PC-3 (cell line): Measurements from ENCODE around the gene RAI14. TPM values are rescaled to one million over a fixed set of nuclear protein-coding genes. Genes with fewer than 3 reads are reported as not detected.

Experiments used
- ATAC-seq: fragments of 200-7000 bp; cut with Tn5 transposase; 2 replicates; pipeline ENCODE4 v1.9.1; 2020; ENCODE audit warnings: mild to moderate bottlenecking, moderate library complexity
- BruUV-seq: library from RNA; stranded (reverse); fragments of 400-500 nt; replicated peaks from 2 replicates; lab custom pipeline; 2021; lab: Mats Ljungman, UMichigan
- CTCF ChIA-PET: fragments of 300-600 bp; sonication (Branson Sonifier 250); formaldehyde crosslinking; loops from one replicate; lab custom pipeline; 2022; ENCODE audit warnings: antibody characterized with exemption; lab: Charles Lee
- POLR2A ChIA-PET: fragments of 300-600 bp; sonication (Branson Sonifier 250); formaldehyde crosslinking; loops from one replicate; lab custom pipeline; 2022; ENCODE audit warnings: antibody characterized with exemption; ENCODE audit not compliant: unreplicated experiment; lab: Charles Lee
- DNase-seq: peaks from one replicate; pipeline ENCODE4 v3.0.0-alpha.2; 2015
- H2AFZ ChIP-seq: fragments of 300-600 bp; sonication (generic); 2 replicates; pipeline ENCODE4 v1.6.0; 2016; ENCODE audit warnings: antibody characterized with exemption, low read length
- H3F3A ChIP-seq: fragments of 300-600 bp; sonication (generic); one replicate; pipeline ENCODE4 v1.6.0; 2017; ENCODE audit warnings: antibody characterized with exemption, low read length, control low read depth, mild to moderate bottlenecking; ENCODE audit not compliant: unreplicated experiment
- H3K27ac ChIP-seq: fragments of 300-600 bp; sonication (generic); 2 replicates; pipeline ENCODE4 v1.5.1; 2016; ENCODE audit warnings: mild to moderate bottlenecking, low read length
- H3K27me3 ChIP-seq: fragments of 300-600 bp; sonication (generic); 2 replicates; pipeline ENCODE4 v1.6.1; 2016; ENCODE audit warnings: low read length, mixed read lengths
- H3K36me3 ChIP-seq: fragments of 300-600 bp; sonication (generic); 2 replicates; pipeline ENCODE4 v1.6.1; 2016; ENCODE audit warnings: low read depth, mixed run types, low read length, mixed read lengths
- H3K4me1 ChIP-seq: fragments of 300-600 bp; sonication (generic); 2 replicates; pipeline ENCODE4 v1.5.1; 2016; ENCODE audit warnings: low read length; ENCODE audit not compliant: insufficient read depth
- H3K4me2 ChIP-seq: fragments of 300-600 bp; sonication (generic); 2 replicates; pipeline ENCODE4 v1.6.0; 2016; ENCODE audit warnings: low read length
- H3K4me3 ChIP-seq: fragments of 300-600 bp; sonication (generic); 2 replicates; pipeline ENCODE4 v1.5.1; 2016; ENCODE audit warnings: mild to moderate bottlenecking, low read length, mixed read lengths
- H3K79me2 ChIP-seq: fragments of 300-600 bp; sonication (generic); 2 replicates; pipeline ENCODE4 v1.6.1; 2017; ENCODE audit warnings: low read length, mixed read lengths
- H3K9ac ChIP-seq: fragments of 300-600 bp; sonication (generic); 2 replicates; pipeline ENCODE4 v1.6.0; 2016; ENCODE audit warnings: mild to moderate bottlenecking, low read length
- H3K9me2 ChIP-seq: fragments of 300-600 bp; sonication (generic); replicated peaks from 2 replicates; pipeline ENCODE4 v1.6.1; 2016; ENCODE audit warnings: mixed run types, low read length, mixed read lengths
- H3K9me3 ChIP-seq: fragments of 300-600 bp; sonication (generic); 2 replicates; pipeline ENCODE4 v1.6.1; 2016; ENCODE audit warnings: low read length, mixed read lengths
- H4K20me1 ChIP-seq: fragments of 300-600 bp; sonication (generic); 2 replicates; pipeline ENCODE4 v1.6.1; 2016; ENCODE audit warnings: low read length, mixed read lengths
- EZH2 ChIP-seq: fragments of 300-600 bp; sonication (generic); IDR thresholded peaks from one replicate; pipeline ENCODE4 v1.6.1; 2017; ENCODE audit warnings: antibody characterized with exemption, mild to moderate bottlenecking, low read length; ENCODE audit not compliant: unreplicated experiment
- EZH2phosphoT487 ChIP-seq: fragments of 300-600 bp; sonication (generic); IDR thresholded peaks from 2 replicates; pipeline ENCODE4 v1.6.1; 2018; ENCODE audit warnings: mild to moderate bottlenecking, antibody characterized with exemption, low read length, borderline replicate concordance
- intact Hi-C: fragments of 100-400 bp; cut with micrococcal nuclease; formaldehyde crosslinking; loops from 2 replicates; pipeline ENCODE4 v1.9.0; 2023
- total RNA-seq: library from RNA; depleted of rRNA; stranded (reverse); fragments of >200 nt; gene quantifications from 2 replicates; pipeline ENCODE4 v1.2.3, GENCODE V29; 2014
- TF ChIP-seq, protein P1 (sequence below): fragments of 300-600 bp; sonication (generic); conservative IDR thresholded peaks from 2 replicates; pipeline ENCODE4 v1.5.1; 2017; ENCODE audit warnings: antibody characterized with exemption, low read depth, mild to moderate bottlenecking, low read length

The RAI14 gene
- total RNA-seq, 1 experiment from 2014 or later, result 73.5 TPM

DNA sequence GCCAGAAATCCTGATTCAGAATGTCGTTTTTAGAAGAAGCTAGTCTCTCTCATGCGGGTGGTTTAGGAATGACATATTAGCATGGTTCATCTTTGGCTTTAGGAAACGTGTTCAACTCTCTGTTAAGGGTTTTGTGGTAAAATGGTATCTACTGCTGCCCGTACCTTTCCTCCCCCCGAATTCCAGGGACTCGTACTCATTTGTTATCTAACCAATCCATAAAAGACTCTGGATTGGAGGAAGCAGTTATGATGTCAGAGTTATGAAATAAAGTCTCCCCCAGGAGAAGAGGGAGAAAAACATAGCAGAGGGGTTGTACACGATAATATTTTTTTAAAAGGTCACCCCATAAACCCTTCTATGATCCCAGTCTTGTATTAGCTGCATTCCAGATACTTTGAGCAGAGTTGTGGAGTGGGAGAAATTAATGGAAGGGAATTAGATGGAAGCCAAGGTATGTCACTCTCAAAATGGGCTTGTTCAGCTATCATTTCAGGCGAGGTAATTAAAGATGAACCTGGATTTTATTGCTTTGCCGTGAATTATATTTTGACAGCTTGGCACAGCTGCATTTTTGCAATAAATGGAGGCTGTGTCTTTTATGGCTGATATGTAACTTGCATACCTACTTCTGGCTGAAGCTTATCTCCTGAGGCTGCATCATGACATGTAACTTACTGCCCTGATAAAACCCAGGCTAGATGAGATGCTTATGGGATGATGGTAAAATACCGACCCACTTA, 31.3 kb downstream of the RAI14 start:
- H3K27me3 ChIP-seq, result no peaks in the 10 kb centered on the region
- POLR2A ChIA-PET, result no interaction called here
- H3K9me3 ChIP-seq, result no peaks in the 10 kb centered on the region
- H3F3A ChIP-seq, result no peaks in the 10 kb centered on the region
- intact Hi-C loops, result loop anchor here (10.0 kb wide), 1 partner anchor 163 kb away; no protein-coding TSS in a partner anchor
- no peak for TF ChIP-seq EZH2
- TF ChIP-seq, protein P1, sequence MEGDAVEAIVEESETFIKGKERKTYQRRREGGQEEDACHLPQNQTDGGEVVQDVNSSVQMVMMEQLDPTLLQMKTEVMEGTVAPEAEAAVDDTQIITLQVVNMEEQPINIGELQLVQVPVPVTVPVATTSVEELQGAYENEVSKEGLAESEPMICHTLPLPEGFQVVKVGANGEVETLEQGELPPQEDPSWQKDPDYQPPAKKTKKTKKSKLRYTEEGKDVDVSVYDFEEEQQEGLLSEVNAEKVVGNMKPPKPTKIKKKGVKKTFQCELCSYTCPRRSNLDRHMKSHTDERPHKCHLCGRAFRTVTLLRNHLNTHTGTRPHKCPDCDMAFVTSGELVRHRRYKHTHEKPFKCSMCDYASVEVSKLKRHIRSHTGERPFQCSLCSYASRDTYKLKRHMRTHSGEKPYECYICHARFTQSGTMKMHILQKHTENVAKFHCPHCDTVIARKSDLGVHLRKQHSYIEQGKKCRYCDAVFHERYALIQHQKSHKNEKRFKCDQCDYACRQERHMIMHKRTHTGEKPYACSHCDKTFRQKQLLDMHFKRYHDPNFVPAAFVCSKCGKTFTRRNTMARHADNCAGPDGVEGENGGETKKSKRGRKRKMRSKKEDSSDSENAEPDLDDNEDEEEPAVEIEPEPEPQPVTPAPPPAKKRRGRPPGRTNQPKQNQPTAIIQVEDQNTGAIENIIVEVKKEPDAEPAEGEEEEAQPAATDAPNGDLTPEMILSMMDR, result no peak
- peaks cover 48% of the 10 kb centered on the region for H3K4me1 ChIP-seq
- ATAC-seq (no peak), DNase-seq (no peak)
- CTCF ChIA-PET, result interaction anchor here (1.0 kb wide), 1 partner anchor 30 kb away, joined by 5 read pairs; no protein-coding TSS in a partner anchor
- H2AFZ ChIP-seq, result no peak overlapping the region
- peaks cover 85% of the 10 kb centered on the region for H3K79me2 ChIP-seq
- H3K9ac ChIP-seq, result 0 out of 2 replicates have a peak overlapping the region, but pooled peaks have one; percentile 4
- H3K4me3 ChIP-seq, result no peak overlapping the region
- peaks cover 29% of the 10 kb centered on the region for H3K36me3 ChIP-seq
- no peaks in the 10 kb centered on the region for H4K20me1 ChIP-seq
- H3K9me2 ChIP-seq, result no peaks in the 10 kb centered on the region
- BruUV-seq, result TSS peak; percentile 7
- H3K4me2 ChIP-seq, result peak overlapping the region; percentile 27; the same call in 1 of the 2 replicates
- peak overlapping the region; percentile 72 for H3K27ac ChIP-seq

DNA sequence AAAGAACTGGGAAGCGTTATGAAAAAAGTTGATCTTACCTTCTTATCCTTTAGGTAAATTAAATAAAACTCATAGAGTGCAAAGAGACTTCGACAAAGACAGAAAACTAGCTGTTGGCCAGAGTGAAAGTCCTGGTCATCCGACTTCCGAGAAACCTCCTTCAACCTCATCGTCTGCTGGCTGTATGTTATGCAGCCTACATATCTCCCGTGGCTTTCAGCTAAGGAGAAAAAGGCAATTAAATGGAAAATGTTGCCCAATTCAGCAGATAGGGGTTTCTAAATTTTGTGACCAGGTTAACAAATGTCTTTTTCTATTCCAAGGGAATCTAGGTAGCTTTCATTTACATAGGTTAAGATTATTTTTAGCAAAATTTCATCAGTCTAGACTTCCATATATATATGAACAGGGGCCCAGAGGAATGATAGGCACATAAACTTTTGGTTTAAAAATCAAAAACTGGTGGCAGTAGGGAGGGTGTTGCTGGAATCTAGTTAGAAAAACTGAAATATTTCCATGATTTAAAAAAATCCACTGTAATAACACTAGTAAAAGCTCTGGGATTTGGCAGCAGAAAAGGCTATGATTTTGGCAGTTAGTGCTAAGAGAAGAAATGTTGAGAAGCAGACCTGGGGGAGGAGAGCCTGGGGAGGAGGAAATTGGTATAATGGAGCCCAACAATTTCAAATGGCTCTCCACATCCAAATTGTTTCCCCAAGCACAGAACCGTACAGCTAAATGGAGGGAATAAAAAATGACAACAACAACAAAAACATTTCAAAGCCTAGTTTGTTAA, 32.1 kb downstream of the RAI14 start:
- H3K9me3 ChIP-seq, result no peaks in the 10 kb centered on the region
- ChIA-PET POLR2A (no interaction called here), CTCF (no interaction called here)
- DNase-seq (no peak), ATAC-seq (no peak)
- H3K36me3 ChIP-seq, result peaks cover 32% of the 10 kb centered on the region
- H4K20me1 ChIP-seq, result no peaks in the 10 kb centered on the region
- H3K9me2 ChIP-seq, result no peaks in the 10 kb centered on the region
- no peaks in the 10 kb centered on the region for H3F3A ChIP-seq
- no peak for TF ChIP-seq EZH2
- TF ChIP-seq, protein P1, result no peak
- no peak for TF ChIP-seq EZH2phosphoT487
- no peak overlapping the region for H3K4me3 ChIP-seq
- no peak overlapping the region for H3K9ac ChIP-seq
- no peak overlapping the region for H2AFZ ChIP-seq
- intact Hi-C loops, result loop anchor here (10.0 kb wide), 1 partner anchor 163 kb away; no protein-coding TSS in a partner anchor
- H3K27me3 ChIP-seq, result no peaks in the 10 kb centered on the region
- peaks cover 85% of the 10 kb centered on the region for H3K79me2 ChIP-seq
- no peak overlapping the region for H3K4me2 ChIP-seq
- no peak overlapping the region for H3K27ac ChIP-seq
- BruUV-seq, result no TSS peak
- peaks cover 41% of the 10 kb centered on the region for H3K4me1 ChIP-seq
